ENCODE results near the gene RGS8.

- TF ChIP-seq POLR2A (IDR thresholded peaks at IDR 0.05; ENCODE audit: low read length) (no peak), GATA1 (IDR thresholded peaks at IDR 0.05; ENCODE audit: low read depth, low read length) (no peak)
Measured at GRCh38 chr1:182671750-182672486, 12.5 kb downstream of the RGS8 start.
